Measurements from ENCODE around the gene TBC1D16.
"Not testable (repeated sequence)": the region's sequence is repeated elsewhere in the genome, so short reads cannot be mapped to it uniquely, and the experiment has no call there.

Gene TBC1D16

GRCh38 chr17:79994602-79995001 is 41.1 kb downstream of the TBC1D16 start:
- Histone ChIP-seq H3K4me1 (ENCODE audit: control insufficient read depth in 1 of 2, insufficient read depth in 1 of 2, low read depth in 1 of 2, low read length in 1 of 2) (peaks cover 71 to 74% of the 10 kb centered on the region in 2 experiments), H3K27me3 (peaks cover 35% of the 10 kb centered on the region), H3K9me3 (no peaks in the 10 kb centered on the region), H3K27ac (peak overlapping the region; percentile 85), H3K36me3 (no peaks in the 10 kb centered on the region), H3K4me3 (ENCODE audit: low read depth in 1 of 2, low read length in 1 of 2) (no peak overlapping the region)
- TF ChIP-seq CTCF (IDR thresholded peaks at IDR 0.05) = no peak

- not testable (repeated sequence) for H3K9me3 ChIP-seq, H3K36me3 ChIP-seq
- peak overlapping the region in 1 of 2 experiments; percentile 70 for H3K4me3 ChIP-seq (ENCODE audit: low read depth in 1 of 2, low read length in 1 of 2)
- H3K4me1 ChIP-seq (ENCODE audit: control insufficient read depth in 1 of 2, insufficient read depth in 1 of 2, low read depth in 1 of 2, low read length in 1 of 2) = peaks cover 71 to 74% of the 10 kb centered on the region in 2 experiments
- peak overlapping the region; percentile 85 for H3K27ac ChIP-seq
- peaks cover 39% of the 10 kb centered on the region for H3K27me3 ChIP-seq
Observed at GRCh38 chr17:79994228-79994569, 41.5 kb downstream of the TBC1D16 start.

GRCh38 chr17:79993390-79994227 is 42.1 kb downstream of the TBC1D16 start:
- H3K4me1 ChIP-seq (ENCODE audit: control insufficient read depth in 1 of 2, insufficient read depth in 1 of 2, low read depth in 1 of 2, low read length in 1 of 2) = peaks cover 68 to 73% of the 10 kb centered on the region in 2 experiments

GRCh38 chr17:79992649-79993389 is 42.9 kb downstream of the TBC1D16 start:
- no peak for TF ChIP-seq CTCF (IDR thresholded peaks at IDR 0.05)
- Histone ChIP-seq H3K4me3 (ENCODE audit: low read depth in 1 of 2, low read length in 1 of 2) (peak overlapping the region; percentile 65 to 70), H3K27ac (peak overlapping the region; percentile 85), H3K36me3 (no peaks in the 10 kb centered on the region), H3K27me3 (peaks cover 53% of the 10 kb centered on the region), H3K4me1 (ENCODE audit: control insufficient read depth in 1 of 2, insufficient read depth in 1 of 2, low read depth in 1 of 2, low read length in 1 of 2) (peaks cover 60 to 65% of the 10 kb centered on the region in 2 experiments), H3K9me3 (no peaks in the 10 kb centered on the region)

More at GRCh38 chr17:79993390-79994227, 42.1 kb downstream of the TBC1D16 start:
- TF ChIP-seq CTCF (IDR thresholded peaks at IDR 0.05) = peak; percentile 17
- Histone ChIP-seq H3K27ac (peak overlapping the region; percentile 85), H3K27me3 (peaks cover 45% of the 10 kb centered on the region), H3K9me3 (no peaks in the 10 kb centered on the region), H3K4me3 (ENCODE audit: low read depth in 1 of 2, low read length in 1 of 2) (peak overlapping the region; percentile 46 to 70), H3K36me3 (no peaks in the 10 kb centered on the region)

GRCh38 chr17:79991924-79992648 is 43.6 kb downstream of the TBC1D16 start:
- H3K4me3 ChIP-seq (ENCODE audit: low read depth in 1 of 2, low read length in 1 of 2) = peak overlapping the region; percentile 65 to 70
- H3K27me3 ChIP-seq = peaks cover 60% of the 10 kb centered on the region
- H3K27ac ChIP-seq = peak overlapping the region; percentile 85
- peaks cover 54 to 58% of the 10 kb centered on the region in 2 experiments for H3K4me1 ChIP-seq (ENCODE audit: control insufficient read depth in 1 of 2, insufficient read depth in 1 of 2, low read depth in 1 of 2, low read length in 1 of 2)
- no peaks in the 10 kb centered on the region for H3K36me3 ChIP-seq
- H3K9me3 ChIP-seq = no peaks in the 10 kb centered on the region
- peak; percentile 4 for TF ChIP-seq CTCF (IDR thresholded peaks at IDR 0.05)
